GM18907 (cell line): ENCODE results near the gene SIRT2.
A peak's percentile ranks its signal among the peaks of the same experiment; 100 is the strongest.

Source experiments
- ATAC-seq: cut with Tn5 transposase; IDR thresholded peaks from one replicate; pipeline ENCODE4 v1.9.1; 2021; ENCODE audit warnings: mild to moderate bottlenecking, moderate library complexity; ENCODE audit not compliant: unreplicated experiment

Gene SIRT2

GRCh38 chr19:38845374-38846024, 53.9 kb downstream of the SIRT2 start:
- ATAC-seq = no peak

GRCh38 chr19:38844093-38844686, 55.2 kb downstream of the SIRT2 start:
- ATAC-seq = no peak

GRCh38 chr19:38843175-38843758, 56.2 kb downstream of the SIRT2 start:
- ATAC-seq = no peak

- no peak for ATAC-seq
These were observed 56.8 kb downstream of the SIRT2 start for GRCh38 chr19:38842439-38843174.

GRCh38 chr19:38841787-38842438, 57.5 kb downstream of the SIRT2 start:
- ATAC-seq = no peak

GRCh38 chr19:38841180-38841766, 58.1 kb downstream of the SIRT2 start:
- no peak for ATAC-seq

GRCh38 chr19:38840583-38840968, 58.8 kb downstream of the SIRT2 start:
- no peak for ATAC-seq

GRCh38 chr19:38839816-38840582, 59.4 kb downstream of the SIRT2 start:
- no peak for ATAC-seq

GRCh38 chr19:38838986-38839761, 60.2 kb downstream of the SIRT2 start:
- ATAC-seq = no peak

- no peak for ATAC-seq
These were observed 61.0 kb downstream of the SIRT2 start for GRCh38 chr19:38838208-38838985.

- ATAC-seq = no peak
These were observed 61.7 kb downstream of the SIRT2 start for GRCh38 chr19:38837656-38838121.

GRCh38 chr19:38836983-38837626, 62.3 kb downstream of the SIRT2 start:
- ATAC-seq = no peak

GRCh38 chr19:38836159-38836982, 63.0 kb downstream of the SIRT2 start:
- ATAC-seq = no peak

GRCh38 chr19:38834590-38834989, 64.8 kb downstream of the SIRT2 start:
- ATAC-seq = no peak

- no peak for ATAC-seq
These were observed 65.3 kb downstream of the SIRT2 start for GRCh38 chr19:38834104-38834490.

- ATAC-seq = no peak
These were observed 66.4 kb downstream of the SIRT2 start for GRCh38 chr19:38833092-38833425.

GRCh38 chr19:38831142-38831605, 68.2 kb downstream of the SIRT2 start:
- peak; percentile 52 for ATAC-seq
